ENCODE results near the gene SIPA1L3.
A peak's percentile ranks its signal among the peaks of the same experiment; 100 is the strongest.
"Not testable (repeated sequence)": the region's sequence is repeated elsewhere in the genome, so short reads cannot be mapped to it uniquely, and the experiment has no call there.

The SIPA1L3 gene

DNA sequence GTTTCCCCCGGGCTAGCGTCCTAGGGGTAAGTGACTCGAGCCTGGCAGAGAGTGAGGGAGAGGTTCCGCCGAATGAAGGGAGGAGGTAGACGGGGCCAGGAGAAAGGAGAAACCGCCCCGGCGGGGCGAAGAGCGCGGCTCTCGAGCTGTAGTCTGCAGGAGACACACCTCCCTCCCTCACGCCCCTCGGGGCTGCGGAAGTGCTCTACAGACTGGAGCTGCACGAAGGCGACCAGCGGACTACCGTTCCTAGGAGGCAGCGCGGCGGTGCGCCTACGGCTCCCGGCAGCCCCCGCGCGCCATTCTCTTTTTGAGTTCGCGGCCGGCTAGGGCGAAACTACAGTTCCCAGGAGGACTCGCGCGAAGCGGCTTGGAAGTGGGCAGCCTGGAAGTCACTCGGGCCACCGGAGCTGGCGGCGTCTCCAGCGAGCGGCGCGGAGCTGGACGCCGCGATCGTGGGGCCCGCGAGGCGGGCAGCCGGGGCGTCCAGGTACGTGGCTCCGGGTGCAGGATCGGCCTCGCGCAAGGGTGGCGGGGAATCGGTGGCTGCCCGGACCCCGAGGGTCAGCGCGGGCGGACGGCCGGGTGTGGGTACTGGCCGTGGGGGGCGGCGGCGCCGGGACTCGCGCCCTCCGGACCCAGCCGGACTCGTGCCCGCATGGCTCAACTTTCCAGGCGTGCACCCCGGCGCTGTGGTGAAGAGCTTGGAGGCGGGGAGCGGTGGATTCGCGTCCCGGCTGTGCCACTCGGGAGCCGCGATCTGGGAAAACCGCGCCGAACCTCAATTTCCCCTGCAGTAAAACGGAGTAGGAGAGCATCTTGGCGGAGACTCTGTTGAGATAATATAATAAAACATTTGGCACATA lies at the start of gene SIPA1L3:
Gene SIPA1L3, plus strand, starts transcription at position 340 of the 866 bp plus-strand sequence. CDS start 174,358 bp downstream, outside the sequence.
- DNase-seq = peak; percentile 92 to 97

- DNase-seq = no peak
Measured at GRCh38 chr19:37864501-37864900, 42.5 kb upstream of the SIPA1L3 start.

DNA sequence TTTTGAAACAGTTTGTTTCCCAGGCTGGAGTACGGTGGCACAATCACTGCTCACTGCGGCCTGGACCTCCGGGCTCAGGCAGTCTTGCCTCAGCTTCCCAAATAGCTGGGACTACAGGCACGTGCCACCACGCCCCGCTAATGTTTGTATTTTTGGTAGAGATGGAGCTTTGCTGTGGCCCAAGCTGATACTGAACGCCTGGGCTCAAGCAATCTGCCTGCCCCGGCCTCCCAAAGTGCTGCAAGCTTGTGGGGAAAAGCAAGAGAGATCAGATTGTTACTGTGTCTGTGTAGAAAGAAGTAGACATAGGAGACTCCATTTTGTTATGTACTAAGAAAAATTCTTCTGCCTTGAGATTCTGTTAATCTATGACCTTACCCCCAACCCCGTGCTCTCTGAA lies 41.1 kb upstream of the SIPA1L3 start:
- DNase-seq = not testable (repeated sequence)

- peak in 1 of 2 experiments; percentile 4 for DNase-seq
Measured at GRCh38 chr19:37867831-37868230, 39.2 kb upstream of the SIPA1L3 start.

DNA sequence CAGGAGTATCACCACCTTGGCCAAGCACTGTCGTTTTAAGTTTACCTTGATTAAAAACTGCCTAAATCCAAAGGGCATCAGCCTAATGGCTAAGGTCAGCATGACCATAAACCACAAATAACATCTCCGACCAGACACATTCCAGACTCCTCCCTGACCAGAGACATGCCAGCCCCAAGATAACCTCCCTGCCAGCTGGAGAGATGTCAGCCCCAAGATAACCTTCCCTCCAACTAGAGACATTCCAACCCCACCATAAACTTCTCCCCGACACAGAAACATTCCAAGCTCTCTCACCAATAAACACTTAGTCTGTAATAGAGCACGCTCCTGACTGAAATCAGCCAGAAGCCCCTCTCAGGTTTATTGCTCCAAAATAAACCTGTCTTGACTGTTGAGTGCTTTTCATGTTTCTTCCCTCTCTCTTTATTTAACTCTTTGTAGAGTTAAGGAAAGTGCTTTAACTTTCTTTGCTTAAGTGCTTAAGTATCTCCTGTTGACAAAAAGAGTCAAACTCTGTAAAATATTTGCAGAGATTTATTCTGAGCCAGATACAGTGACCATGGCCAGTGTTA lies 37.2 kb upstream of the SIPA1L3 start:
- DNase-seq = no peak

DNA sequence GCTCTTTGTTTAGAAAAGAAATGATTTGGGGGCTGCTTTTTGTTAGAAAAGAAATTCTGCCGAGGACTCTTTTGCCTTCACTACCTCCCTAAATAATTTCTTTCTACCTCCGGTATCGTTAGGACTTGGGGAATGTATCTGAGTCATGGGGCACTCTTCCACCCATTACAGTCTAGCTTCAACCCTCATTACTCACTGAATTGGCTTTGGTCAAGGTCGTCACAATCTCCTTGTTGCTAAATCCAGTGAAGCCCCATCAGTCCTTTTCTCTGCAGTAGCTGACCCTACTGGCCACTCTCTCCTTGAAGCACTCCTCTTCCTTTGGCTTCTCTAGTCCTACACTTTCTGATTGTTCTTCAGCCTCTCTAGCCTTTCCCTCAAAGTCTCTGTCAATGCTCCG lies 34.6 kb upstream of the SIPA1L3 start:
- DNase-seq = no peak

DNA sequence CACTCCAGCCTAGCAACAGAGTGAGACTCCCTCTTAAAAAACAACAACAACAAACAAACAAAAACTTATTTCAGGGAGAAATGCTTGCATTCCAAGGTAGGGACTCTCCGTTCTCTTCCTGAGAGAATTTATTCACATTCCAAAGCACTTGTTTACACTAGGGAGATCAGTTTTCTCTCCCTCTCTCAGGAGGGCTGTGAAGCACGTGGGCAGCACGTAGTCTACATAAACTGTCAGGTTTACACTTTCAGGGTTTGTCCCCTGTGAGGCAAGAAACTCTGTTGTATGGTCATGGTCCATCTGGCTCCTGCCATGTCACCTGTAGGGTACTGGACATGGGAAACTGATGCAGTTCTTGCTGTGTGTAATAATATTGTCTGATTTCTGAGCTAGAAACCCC lies 32.2 kb upstream of the SIPA1L3 start:
- DNase-seq = no peak

- no peak for DNase-seq
Measured at GRCh38 chr19:37876032-37876431, 31.0 kb upstream of the SIPA1L3 start.

GRCh38 chr19:37877147-37877546 lies 29.9 kb upstream of the SIPA1L3 start:
- no peak for DNase-seq

DNA sequence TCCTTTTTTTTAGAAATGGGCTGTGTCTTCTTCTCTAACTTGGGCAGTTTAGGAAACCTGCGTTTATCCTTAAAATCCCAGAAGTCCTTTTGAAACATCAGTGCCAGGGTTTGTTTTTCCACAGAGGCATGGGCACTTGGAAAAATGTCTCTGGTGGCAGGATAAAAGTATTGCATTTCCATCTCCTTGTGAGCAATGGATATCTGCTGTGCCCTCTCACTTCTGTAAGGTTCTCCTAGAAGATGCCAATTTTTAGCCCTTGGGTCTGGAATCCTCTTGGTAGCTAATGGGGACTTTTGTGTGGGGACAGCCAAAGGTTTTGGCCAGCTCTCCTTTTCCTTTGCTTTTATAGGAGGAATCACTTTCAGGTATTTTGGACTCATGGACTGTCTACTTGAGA lies 21.6 kb upstream of the SIPA1L3 start:
- DNase-seq = no peak

- DNase-seq = no peak
Measured at GRCh38 chr19:37886571-37886970, 20.4 kb upstream of the SIPA1L3 start.

- no peak for DNase-seq
Measured at GRCh38 chr19:37893845-37894575, 13.0 kb upstream of the SIPA1L3 start.

GRCh38 chr19:37896180-37896579 lies 10.8 kb upstream of the SIPA1L3 start:
- no peak for DNase-seq

- DNase-seq = no peak
Measured at GRCh38 chr19:37899453-37899852, 7.6 kb upstream of the SIPA1L3 start.

GRCh38 chr19:37899966-37900365 lies 7.0 kb upstream of the SIPA1L3 start:
- no peak for DNase-seq

DNA sequence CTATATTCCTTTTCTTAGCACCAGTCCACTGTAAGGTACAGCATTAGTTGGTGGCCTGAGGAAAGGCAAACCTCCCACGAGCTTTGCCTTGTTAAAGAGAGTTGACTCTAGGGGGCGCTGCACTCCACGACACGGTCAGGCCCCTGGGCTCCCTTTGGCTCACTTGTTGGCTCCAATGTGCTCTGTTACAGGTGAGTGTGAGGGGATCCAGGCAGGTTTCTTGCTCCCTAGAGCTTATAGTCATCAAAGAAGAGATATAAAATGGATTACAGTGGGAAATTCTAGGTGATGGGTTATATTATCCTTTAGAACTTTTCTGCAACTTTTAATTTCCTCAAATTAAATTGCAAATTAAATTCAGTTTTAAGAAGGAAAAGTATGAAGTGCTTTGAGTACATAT lies 4.3 kb upstream of the SIPA1L3 start:
- peak; percentile 76 to 86 for DNase-seq

GRCh38 chr19:37903096-37903495 lies 3.9 kb upstream of the SIPA1L3 start:
- DNase-seq = no peak

DNA sequence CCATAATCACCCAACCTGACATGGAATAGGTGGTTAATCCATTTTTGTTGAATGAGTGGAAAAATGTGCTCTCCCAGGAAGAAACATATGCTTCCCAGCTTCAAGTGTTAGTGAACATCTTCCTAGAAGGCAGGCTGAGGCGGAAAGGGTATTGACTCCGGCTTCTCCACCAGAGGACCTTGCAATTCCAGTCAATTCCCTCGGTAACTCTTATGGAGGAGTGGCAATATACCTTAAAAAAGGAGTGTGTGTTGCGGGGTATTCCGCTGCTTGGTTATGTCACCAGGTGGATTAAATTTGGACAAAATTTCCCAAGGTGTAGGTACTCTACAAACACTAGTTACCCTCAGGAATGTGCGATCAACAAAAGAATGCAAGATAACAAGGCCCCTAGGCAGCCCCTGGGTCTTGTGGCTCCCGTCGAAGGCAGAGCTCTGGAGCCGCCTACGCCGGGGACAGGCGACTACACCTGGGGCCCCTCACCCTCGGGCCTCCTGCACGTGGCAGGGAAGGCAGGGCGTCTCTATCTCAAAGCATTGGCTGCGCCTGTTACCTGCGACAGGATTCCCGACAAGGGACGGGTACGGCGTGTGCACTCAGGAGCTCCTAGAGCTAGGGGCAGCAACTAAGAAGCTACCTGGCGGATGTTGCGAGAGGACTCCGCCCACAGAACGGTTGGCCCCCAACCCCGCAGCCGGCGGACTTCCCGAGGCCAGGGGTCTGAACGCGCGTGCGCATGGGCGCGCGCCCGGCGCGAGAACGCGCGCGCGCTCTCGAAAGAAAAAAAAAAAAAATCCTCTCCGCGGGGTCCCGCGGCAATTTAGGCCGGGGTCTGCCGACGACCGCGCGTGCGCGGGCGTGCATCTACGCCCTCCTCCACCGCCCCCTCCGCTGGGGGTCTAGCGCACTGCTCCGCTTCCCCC lies 801 bp upstream of the SIPA1L3 start, which contains the start of gene WDR87:
Gene WDR87, minus strand, starts transcription at position 649 of the 923 bp plus-strand sequence. CDS start 8,355 bp downstream, outside the sequence.
- no peak for DNase-seq

- peak; percentile 19 to 41 for DNase-seq
Measured at GRCh38 chr19:37907735-37908455, 887 bp downstream of the SIPA1L3 start.

GRCh38 chr19:37909661-37910199 lies 2.7 kb downstream of the SIPA1L3 start:
- DNase-seq = no peak

DNA sequence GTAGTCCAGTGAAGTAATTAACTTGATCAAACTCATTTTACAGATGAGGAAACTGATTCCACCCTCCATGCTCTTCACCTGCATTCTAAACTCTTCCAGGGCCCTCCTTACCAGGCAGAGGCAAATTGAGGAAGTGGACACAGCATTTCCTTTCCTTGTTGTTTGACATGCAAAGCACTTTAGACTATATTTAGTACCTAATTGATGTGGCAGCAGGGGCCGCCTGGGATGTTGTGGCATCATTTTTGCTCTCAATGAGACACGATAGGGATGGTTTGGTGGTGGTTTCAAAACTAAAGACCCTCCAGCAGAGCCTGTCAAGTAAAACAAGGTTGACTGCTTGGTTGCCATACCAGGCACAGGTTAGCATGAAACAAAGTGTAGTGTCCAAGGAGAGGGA lies 7.9 kb downstream of the SIPA1L3 start:
- no peak for DNase-seq

Measured in NCI-H446 (cell line).